ENCODE data around the gene CRYBA1.

GRCh38 chr17:29257756-29258155 lies 11.1 kb downstream of the CRYBA1 start:
- TF ChIP-seq CTCF (IDR thresholded peaks at IDR 0.05; ENCODE audit: control extremely low read depth in 1 of 3, insufficient read depth in 1 of 3, low read depth in 1 of 3, low read length in 3 of 3) (no peak), EZH2 (IDR thresholded peaks at IDR 0.05; ENCODE audit: low read depth, low read length, severe bottlenecking) (no peak), SP1 (IDR thresholded peaks at IDR 0.05; ENCODE audit: low read depth, low read length) (no peak), EP300 (IDR thresholded peaks at IDR 0.05; ENCODE audit: borderline replicate concordance in 1 of 2, low read depth in 2 of 2, low read length in 2 of 2) (no peak), RAD21 (IDR thresholded peaks at IDR 0.05 in 1 of 2, conservative IDR thresholded peaks at IDR 0.05 in 1 of 2; ENCODE audit: low read depth in 2 of 2, low read length in 2 of 2) (no peak), POLR2A (IDR thresholded peaks at IDR 0.05; ENCODE audit: control extremely low read depth in 1 of 2, low read depth in 2 of 2, low read length in 2 of 2) (no peak), POLR2AphosphoS5 (IDR thresholded peaks at IDR 0.05; ENCODE audit: low read depth, low read length) (no peak), TAF1 (IDR thresholded peaks at IDR 0.05; ENCODE audit: low read depth, low read length) (no peak), MAX (IDR thresholded peaks at IDR 0.05) (no peak), JUN (IDR thresholded peaks at IDR 0.05; ENCODE audit: low read depth, low read length) (no peak), HDAC2 (IDR thresholded peaks at IDR 0.05; ENCODE audit: borderline replicate concordance in 1 of 2, low read depth in 2 of 2, low read length in 2 of 2) (no peak)
